GM19099 (cell line): ENCODE data around the gene ASB7.

Source experiments
- POLR2A ChIP-seq: IDR thresholded peaks from 3 replicates; pipeline ENCODE4 v1.6.1; 2011; ENCODE audit warnings: low read depth; ENCODE audit not compliant: insufficient read length; ENCODE audit errors: extremely low read depth

ASB7 gene

DNA sequence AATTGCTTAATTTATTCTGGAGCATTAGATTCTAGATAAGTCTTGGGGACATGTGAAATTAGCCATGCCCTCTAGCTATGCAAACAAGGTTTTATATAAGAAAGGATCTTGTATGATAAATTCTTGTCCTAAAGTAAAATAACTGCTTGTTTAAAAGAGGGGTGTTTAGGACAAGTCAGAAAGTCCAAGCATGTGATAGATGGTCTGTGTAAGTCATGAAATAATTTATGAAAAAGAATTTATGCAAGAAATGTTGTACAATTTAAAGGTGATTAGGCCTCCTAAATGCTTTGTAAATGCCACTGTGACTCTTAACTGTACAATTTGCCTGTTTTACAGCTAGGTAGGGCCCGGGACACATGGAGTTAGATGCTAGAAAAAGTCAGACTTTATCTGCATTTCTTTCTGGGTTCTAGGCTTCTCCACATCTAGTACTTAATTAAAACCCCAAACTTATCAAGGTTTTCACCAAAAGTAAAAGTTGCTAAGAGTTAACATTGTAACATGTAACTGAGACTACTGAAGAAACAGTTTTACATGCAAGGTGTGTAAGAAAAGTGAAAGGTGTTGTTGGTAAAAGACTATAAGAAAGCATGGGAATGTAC is 13.6 kb upstream of the ASB7 start:
- TF ChIP-seq POLR2A = no peak

DNA sequence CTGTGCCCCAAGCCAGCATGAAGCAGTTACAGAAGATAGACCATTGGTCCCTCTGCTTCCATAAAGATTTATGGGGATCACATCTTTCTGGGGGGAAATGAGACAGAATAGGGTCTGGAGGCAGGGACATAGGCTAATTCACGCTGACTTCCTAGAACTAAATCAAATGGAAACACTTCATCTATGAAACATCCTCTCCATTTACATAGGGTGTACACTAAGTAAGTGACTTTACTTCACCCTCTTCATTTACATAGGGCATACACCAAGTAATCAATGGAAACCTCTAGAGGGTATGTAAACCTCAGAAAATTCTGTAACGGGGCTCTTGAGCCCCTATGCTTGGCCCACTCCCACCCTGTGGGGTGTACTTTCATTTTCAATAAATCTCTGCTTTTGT is 10.6 kb upstream of the ASB7 start:
- no peak for TF ChIP-seq POLR2A

DNA sequence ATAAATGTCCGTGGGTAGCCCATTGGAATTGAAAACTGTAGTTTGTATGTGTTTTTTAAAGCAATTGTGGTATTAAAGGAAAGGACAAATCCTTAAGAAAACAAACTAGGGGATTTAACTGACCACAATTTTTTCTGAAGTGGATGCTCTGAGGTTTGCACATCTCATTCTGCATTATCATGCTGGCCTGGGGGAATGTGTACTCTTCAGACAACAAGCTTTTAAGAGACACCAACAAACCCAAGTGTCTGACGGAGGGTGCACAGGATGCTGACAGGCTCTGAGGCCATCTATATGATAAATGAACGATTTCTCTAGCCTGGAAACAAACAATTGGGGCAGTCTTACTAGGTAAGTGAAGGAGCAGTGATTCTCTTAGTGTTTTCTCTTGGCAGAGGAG is 9.5 kb upstream of the ASB7 start:
- no peak for TF ChIP-seq POLR2A

DNA sequence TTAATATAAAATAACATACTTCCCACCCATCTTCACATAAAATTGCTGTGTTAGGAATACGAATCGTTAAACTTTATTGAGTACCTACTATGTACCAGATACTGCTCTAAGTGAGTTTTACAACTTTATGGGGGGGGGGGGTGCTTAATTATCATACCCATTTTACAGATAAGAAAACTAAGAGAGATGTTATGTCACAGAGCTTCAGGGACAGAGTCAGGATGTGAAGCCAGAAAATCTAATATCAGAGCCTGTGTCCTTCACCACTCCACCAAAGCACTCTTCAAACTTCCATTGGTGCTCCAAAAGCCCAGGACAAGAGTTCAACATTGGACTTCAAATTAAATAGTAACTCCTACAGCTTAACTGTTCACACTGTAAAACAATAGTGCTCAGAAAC is 9.0 kb upstream of the ASB7 start:
- no peak for TF ChIP-seq POLR2A

DNA sequence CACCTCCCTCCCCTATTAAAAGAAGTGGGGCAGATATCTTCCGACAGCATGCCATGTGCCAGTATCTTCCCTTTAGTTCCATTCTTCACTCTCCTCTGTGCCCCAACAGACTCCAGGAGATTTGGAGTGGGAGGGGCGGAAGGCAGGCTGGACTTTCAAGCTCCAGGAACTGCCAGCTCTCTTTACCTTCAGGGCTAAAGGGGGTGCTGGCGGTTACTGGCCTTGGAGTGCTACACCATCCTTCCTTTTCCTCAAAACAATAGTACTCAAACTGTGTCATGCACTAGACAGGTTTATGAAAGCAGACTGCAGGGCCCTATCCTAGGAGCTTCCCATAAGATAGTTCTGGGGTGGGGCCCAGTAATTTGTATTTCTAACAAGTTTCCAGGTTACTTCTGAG is 6.4 kb upstream of the ASB7 start:
- no peak for TF ChIP-seq POLR2A

DNA sequence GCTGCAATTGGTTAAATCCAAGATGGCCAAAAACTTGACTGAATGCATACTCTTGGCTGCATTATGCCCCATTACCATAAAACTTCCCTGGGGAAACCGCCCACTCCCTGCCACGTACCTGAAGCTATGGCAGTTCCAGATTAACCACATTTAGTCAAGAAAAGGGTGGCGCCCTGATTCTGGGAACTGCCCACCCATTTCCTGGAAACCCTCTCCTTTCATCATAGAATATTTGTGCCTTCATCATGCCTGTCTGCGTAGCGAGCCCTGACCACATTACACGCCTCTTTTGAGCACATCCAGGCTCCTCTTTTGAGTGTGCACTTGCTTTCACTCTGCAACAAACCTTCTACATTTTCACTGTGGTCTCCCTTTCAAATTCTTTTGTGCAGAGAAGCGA is 5.6 kb upstream of the ASB7 start:
- no peak for TF ChIP-seq POLR2A

DNA sequence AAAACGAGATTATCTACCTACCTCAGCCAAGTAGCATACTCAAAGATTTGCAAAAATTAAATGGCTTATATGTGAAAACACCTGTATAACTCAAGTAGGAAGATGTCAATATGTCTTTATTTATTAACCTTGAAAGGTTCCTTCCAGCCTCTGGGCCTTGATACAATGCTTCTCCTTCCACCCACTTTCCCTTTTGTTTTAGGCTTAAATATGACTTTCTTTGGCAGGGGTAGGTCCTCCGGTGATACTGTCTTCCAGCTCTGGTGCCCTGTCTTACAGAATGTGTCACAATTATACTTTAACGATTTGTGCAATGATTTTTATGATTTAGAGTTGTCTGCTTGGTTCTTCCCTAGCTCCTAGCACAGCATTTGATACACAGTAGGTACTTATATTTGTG is 4.5 kb upstream of the ASB7 start:
- TF ChIP-seq POLR2A = no peak

DNA sequence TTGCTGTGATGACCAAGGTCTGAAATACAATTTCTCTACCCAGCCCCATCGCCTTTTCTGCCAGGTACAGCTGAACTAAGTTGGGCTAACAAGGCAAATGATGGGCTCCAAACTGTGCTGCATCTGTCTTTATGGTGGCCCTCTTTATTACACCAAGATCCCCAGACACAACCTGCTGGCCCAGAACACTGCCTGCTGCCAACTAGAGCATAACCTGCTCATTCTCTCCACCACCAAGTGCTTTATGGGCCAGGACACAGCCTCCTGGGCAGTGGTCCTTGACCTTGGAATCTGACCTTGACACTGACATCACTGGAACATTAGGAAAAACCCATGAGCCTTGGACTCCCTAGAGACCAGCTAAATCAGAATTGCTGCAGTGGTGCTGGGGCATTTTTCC is 3.7 kb upstream of the ASB7 start:
- no peak for TF ChIP-seq POLR2A

DNA sequence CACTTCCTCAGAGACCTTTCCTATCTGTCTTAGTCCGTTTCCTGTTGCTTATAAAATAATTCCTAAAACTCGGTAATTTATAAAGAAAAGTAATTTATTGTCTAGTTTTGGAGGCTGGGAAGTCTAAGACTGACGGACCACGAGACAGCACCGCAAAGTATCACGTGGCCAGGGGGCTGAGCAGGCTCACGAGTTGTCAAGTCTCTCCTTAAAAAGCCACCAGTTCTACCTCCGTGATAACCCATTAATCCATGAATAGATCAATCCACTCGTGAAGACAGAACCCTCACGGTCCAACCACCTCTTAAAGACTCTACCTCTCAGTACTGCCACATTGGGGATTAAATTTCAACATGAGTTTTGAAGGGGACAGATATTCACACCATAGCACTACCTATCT is 1.2 kb upstream of the ASB7 start:
- TF ChIP-seq POLR2A = no peak

DNA sequence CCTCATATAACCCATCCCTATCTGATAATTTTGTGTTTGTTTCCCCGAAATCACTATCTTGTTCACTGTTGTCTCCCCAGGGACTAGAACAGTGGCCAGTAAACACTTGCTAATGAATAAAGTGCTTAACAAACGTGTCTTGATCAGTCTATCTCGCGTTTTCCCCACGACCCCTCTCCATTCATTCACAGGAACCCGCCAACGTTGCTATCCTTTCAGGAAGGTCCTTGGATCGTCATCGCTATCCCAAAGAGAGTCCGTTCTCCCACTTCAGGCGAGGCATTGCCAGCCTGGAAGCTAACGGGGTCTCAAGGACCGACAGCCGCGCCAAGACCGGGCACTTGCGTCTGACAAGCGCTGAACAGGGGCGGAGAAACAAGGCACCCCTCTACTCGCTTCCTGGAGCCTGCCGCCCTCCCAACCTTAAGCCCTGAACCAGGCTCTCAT is 749 bp upstream of the ASB7 start:
- no peak for TF ChIP-seq POLR2A

DNA sequence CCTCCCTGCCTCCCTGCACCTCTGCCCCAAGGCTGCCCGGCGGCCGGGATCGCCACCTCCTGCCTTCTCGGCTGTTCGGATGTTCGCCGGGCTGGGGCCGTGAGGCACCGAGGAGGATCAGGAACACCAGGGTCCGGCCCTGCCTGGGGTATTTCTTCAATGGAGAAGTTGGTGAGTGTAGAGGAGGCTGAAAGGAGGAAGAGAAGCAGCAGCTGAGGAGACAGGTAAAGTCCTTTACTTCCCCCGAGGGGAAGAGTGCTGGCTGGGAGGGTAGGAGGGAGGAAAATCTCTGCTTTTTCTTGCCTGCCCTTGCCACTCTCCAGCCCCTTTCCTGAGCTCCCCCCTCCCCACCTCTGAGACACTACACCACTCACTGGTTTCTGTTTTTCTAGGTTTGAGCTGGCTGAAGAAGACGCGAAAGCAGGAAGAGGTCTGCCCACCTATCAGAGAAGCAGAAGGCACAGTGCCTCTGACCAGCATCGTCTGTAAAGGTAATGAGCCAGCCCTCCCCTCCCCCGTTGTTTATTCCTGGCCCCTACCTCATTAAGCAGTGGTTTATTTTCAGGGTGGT is 519 bp downstream of the ASB7 start:
- peak; percentile 31 for TF ChIP-seq POLR2A

DNA sequence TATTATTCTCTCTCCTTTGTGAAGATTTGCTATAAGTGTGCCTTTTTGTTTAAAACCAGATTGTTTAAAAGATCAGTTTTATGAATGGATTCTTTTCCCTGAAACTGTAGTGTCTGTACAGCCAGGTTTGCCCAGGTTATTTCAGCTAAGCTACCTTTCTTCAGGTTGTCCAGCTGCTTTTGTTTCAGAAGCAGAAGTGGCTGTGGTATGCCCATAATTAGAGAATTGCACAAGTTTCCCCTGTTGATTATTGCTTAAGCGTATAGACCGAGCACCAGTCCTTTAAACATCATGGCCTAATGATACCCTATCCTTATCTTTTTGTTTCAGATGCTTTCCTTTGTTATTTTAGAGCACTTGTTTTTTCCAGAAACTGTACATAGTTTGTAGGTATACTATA is 10.2 kb downstream of the ASB7 start:
- no peak for TF ChIP-seq POLR2A

DNA sequence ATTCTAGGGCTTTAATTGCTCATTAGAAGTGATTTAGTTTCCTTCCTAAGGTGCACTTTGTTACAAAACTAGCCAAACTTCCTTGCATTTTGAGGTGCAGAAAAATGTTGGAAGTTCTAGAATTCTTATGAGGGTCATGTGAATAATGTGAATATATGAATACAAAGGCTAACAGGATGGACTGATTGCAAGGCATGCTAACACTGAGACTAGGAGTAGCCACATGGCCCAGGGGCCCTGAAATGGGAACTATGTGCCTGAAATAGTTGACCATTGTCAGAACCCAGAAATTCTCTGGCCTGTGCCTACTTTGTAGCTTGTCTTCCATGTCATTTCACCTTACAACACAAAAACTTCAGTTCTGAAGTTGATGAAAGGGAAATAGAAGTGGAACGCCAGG is 10.8 kb downstream of the ASB7 start:
- TF ChIP-seq POLR2A = no peak

DNA sequence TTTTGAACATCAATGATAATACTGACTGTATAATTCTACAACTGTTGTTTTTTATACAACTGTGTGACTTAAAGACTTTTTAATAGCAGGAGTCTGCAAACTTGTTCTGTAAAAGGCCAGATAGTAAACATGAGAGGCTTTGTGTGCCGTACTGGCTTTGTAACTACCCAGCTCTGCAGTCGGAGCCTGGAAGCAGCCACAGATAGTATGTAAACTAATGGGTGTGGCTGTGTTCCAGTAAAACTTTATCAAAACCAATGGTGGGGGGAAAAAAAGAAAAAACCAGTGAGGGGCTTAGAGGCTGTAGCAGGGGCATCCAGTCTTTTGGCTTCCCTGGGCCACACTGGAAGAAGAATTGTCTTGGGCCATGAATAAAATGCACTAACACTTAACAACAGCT is 11.9 kb downstream of the ASB7 start:
- no peak for TF ChIP-seq POLR2A

DNA sequence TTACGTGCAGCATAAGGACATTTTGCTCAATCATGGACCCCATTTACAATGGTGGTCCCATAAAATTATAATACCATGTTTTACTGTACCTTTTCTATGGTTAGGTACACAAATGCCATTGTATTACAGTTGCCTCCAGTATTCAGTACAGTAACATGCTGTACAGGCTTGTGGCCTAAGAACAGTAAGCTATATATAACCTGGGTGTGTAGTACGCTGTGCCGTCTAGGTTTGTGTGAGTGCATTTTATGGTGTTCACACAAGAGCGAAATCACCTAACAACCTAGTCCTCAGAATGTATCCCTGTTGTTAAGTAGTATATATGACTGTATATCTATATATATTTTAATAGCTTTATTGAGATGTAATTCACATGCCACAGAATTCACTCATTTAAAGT is 12.5 kb downstream of the ASB7 start:
- no peak for TF ChIP-seq POLR2A

DNA sequence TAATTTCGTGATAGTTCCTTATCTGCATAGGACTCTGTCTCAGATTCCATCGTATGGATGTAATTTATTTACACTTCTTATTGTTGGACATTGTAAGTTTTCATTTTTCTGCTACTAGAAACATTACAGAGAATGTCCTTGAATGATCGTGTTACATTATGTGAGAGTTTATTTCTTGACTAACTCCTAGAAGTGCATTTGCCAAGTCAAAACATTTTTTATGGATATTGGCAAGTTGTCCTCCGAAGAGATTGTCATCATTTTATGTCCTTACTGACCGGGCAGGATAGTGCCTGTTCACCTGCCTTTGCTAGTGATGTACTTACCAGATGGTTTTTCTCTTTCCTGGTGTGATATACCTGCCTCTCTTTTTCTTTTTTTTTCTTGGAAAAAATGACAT is 13.4 kb downstream of the ASB7 start:
- no peak for TF ChIP-seq POLR2A

DNA sequence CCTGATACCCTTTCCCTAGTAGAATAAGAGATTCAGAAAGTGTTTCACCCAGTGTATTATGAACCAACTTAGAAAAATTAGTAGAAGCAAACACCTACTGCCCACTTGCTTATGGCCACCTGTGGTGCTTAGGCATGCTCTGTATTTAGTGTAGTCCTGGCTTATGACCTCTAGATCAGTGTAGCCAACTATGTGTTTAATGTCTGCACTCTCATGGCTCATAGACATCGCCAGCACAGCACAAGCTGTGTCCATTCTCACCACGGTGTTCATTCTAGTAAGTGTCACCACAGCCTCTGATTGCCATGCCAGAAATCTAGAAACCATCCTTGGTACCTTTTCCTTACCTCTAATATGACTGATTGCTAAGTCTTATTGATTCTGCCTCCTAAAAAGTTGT is 14.3 kb downstream of the ASB7 start:
- no peak for TF ChIP-seq POLR2A
